Measurements from ENCODE around the gene KLRC3. TPM values are rescaled to one million over a fixed set of nuclear protein-coding genes. Genes with fewer than 3 reads are reported as not detected.
"Not testable (repeated sequence)": the region's sequence is repeated elsewhere in the genome, so short reads cannot be mapped to it uniquely, and the experiment has no call there.

The KLRC3 gene
- total RNA-seq, 4 donors from 2014 or later = not detected

DNA sequence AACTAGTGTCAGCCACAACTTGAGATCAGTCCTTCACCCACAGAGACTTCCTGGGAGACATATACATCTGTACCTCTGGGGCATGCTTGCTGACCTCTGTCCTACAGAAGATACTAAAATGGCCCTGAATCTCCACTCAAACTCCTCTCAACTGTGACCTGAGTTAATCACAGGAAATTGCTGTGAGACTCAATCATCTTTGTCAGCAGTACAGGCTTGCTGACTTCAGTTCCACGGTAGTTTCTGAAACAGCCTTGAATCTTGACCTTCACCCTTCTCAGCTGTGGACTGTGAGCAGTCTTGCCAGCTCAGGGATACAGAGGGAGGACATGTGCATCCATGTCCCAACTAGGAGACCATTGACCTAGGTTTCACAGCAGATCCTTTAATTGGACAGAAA lies 34.1 kb upstream of the KLRC3 start:
- no peaks in the 10 kb centered on the region for H3K27me3 ChIP-seq
- no peaks in the 10 kb centered on the region for H3K36me3 ChIP-seq
- peaks cover 0 to 38% (median 8%) of the 10 kb centered on the region in 4 donors for H3K9me3 ChIP-seq
- WGBS, 2 donors = 67 to 88% methylated on average over 1 of the region's 1 CpG
- H3K4me3 ChIP-seq = no peak overlapping the region
- DNase-seq (ENCODE audit: low spot score in 2 of 2) = no peak
- H3K4me1 ChIP-seq = no peaks in the 10 kb centered on the region
- TF ChIP-seq, protein P1, sequence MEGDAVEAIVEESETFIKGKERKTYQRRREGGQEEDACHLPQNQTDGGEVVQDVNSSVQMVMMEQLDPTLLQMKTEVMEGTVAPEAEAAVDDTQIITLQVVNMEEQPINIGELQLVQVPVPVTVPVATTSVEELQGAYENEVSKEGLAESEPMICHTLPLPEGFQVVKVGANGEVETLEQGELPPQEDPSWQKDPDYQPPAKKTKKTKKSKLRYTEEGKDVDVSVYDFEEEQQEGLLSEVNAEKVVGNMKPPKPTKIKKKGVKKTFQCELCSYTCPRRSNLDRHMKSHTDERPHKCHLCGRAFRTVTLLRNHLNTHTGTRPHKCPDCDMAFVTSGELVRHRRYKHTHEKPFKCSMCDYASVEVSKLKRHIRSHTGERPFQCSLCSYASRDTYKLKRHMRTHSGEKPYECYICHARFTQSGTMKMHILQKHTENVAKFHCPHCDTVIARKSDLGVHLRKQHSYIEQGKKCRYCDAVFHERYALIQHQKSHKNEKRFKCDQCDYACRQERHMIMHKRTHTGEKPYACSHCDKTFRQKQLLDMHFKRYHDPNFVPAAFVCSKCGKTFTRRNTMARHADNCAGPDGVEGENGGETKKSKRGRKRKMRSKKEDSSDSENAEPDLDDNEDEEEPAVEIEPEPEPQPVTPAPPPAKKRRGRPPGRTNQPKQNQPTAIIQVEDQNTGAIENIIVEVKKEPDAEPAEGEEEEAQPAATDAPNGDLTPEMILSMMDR (IDR thresholded peaks at IDR 0.05) = no peak
- TF ChIP-seq EP300 (IDR thresholded peaks at IDR 0.05) (no peak), POLR2A (IDR thresholded peaks at IDR 0.05) (no peak)
- no peak overlapping the region for H3K27ac ChIP-seq

DNA sequence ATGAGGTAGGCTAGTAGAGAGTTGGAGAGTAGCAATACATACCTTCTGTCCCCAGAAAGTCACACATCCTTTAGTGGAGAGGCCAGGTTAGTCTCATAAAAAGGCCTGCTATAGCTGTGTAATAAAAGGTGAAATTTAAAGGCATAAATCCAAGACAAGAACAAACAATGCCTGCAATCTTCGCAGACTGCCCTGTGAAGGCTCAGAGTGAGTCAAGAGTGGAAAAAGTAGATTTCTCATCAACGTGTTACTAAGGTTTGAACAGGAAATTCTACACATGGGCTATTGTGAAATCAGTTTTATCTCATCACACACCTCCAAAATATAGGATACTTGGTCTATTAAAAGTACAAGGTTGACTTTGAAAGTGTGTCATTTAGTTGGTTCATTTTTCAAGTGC lies 32.8 kb upstream of the KLRC3 start, which contains the start of gene KLRC1:
Gene KLRC1 (minus strand): TSS at position 222 of the 400 bp plus-strand sequence. CDS start 2,221 bp downstream, outside the sequence.
- Histone ChIP-seq H3K4me1 (no peaks in the 10 kb centered on the region), H3K36me3 (no peaks in the 10 kb centered on the region), H3K27ac (no peak within 1 kb of the TSS), H3K4me3 (no peak within 1 kb of the TSS), H3K9me3 (peaks cover 0 to 38% (median 8%) of the 10 kb centered on the region in 4 donors), H3K27me3 (no peaks in the 10 kb centered on the region)
- WGBS, 2 donors = 54 to 61% methylated on average over 2 of the region's 2 CpGs
- no peak for TF ChIP-seq EP300 (IDR thresholded peaks at IDR 0.05)
- TF ChIP-seq, protein P1 (IDR thresholded peaks at IDR 0.05) = no peak
- no peak for TF ChIP-seq POLR2A (IDR thresholded peaks at IDR 0.05)
- no peak for DNase-seq (ENCODE audit: low spot score in 2 of 2)

DNA sequence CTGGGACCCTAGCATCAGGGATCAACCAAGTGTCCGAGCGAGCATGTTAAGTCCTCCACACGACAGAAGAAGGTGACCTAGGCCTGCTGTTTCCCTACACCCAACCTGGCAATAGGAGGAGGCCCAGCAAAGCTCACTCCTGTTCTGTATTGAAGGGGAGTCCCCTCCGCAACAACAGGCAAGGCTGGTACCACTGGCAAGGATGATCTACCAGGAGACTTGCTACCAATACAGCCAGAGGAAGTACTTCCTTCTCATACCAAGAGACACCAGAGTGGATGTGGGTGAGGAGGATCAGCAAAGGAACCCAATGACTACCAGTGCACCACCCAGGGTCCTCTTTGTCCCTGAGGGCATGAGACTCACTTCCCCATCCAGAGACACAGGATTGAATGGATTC lies 27.8 kb upstream of the KLRC3 start:
- H3K9me3 ChIP-seq = no peaks in the 10 kb centered on the region
- no peaks in the 10 kb centered on the region for H3K27me3 ChIP-seq
- H3K4me1 ChIP-seq = no peaks in the 10 kb centered on the region
- H3K4me3 ChIP-seq = no peak overlapping the region
- DNase-seq (ENCODE audit: low spot score in 2 of 2) = no peak
- TF ChIP-seq EP300 (IDR thresholded peaks at IDR 0.05) (no peak), POLR2A (IDR thresholded peaks at IDR 0.05) (no peak)
- TF ChIP-seq, protein P1 (IDR thresholded peaks at IDR 0.05) = no peak
- H3K36me3 ChIP-seq = no peaks in the 10 kb centered on the region
- no peak overlapping the region for H3K27ac ChIP-seq
- 88 to 94% methylated on average over 4 of the region's 4 CpGs for WGBS, 2 donors

DNA sequence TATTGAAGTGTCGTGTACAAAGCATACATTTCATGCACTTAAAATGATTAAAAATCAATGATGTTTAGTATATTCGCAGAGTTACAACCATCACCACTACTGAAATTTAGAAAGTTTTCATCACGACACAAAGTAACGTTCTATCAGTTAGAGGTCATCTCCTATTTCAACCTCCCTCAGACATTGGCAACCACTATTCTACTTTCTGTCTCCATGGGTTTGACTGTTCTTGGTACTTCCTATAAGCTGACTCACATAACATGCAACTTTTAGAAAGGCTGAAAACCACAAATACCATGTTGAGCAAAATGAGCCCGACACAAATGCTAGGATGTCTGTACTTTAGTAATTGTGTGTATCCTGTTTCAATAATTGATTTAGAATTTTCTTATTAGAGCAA lies 25.7 kb upstream of the KLRC3 start:
- WGBS, 2 donors = 87 to 88% methylated on average over 5 of the region's 5 CpGs
- not testable (repeated sequence) for DNase-seq (ENCODE audit: low spot score in 2 of 2); H3K4me3 ChIP-seq; H3K27me3 ChIP-seq; H3K4me1 ChIP-seq; H3K27ac ChIP-seq; H3K9me3 ChIP-seq; H3K36me3 ChIP-seq

DNA sequence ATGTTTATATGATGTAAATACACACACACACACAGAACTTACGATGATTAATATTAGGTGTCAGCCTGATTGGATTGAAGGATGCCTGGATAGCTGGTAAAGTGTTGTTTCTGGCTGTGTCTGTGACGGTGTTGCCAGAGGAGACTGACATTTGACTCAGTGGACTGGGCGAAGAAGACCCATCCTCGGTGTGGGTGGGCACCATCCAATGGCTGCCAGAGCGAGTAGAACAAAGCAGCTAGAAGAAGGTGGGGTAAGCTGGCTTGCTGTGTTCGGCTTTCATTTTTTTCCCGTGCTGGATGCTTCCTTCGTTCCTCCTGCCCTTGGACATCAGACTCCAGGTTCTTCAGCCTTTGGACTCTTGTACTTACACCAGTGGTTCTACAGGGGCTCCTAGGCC lies 20.7 kb upstream of the KLRC3 start:
- H3K36me3 ChIP-seq; DNase-seq (ENCODE audit: low spot score in 2 of 2): not testable (repeated sequence)
- WGBS, 2 donors = 94 to 97% methylated on average over 8 of the region's 8 CpGs

DNA sequence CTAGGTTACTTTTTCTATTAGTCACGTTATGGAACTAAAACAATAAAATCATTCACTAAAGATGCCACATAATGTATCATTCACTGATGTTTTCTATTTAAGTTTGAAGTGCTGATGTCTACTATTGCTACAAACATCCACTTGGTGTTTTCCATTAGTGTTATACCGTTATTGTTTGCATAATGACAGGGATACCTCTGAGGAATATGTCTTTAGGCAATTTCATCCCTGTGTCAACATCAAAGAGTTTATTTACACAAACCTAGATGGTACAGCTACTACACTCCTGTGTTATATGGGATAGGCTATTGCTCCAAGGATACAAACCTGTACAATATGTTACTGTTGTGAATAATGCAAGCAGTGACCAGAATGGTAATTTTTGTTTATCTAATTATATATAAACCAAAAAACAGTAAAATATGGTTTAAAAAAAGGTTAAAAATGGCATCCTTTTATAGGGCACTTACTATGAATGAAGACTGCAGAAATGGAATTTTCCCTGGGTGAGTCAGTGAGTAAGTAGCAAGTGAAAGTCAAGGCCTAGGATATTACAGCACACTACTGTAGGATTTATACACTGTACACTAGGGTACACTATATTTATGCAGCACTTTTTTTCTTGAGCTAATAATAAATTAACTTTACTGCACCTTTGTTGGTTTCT lies 19.3 kb upstream of the KLRC3 start:
- H3K4me3 ChIP-seq; H3K36me3 ChIP-seq; H3K27ac ChIP-seq; H3K27me3 ChIP-seq; H3K9me3 ChIP-seq; H3K4me1 ChIP-seq; DNase-seq (ENCODE audit: low spot score in 2 of 2): not testable (repeated sequence)
- 46 to 63% methylated on average over 2 of the region's 2 CpGs for WGBS, 2 donors

More for the DNA sequence above, 20.7 kb upstream of the KLRC3 start:
- H3K4me1 ChIP-seq, H3K4me3 ChIP-seq, H3K9me3 ChIP-seq, H3K27me3 ChIP-seq, H3K27ac ChIP-seq: not testable (repeated sequence)

DNA sequence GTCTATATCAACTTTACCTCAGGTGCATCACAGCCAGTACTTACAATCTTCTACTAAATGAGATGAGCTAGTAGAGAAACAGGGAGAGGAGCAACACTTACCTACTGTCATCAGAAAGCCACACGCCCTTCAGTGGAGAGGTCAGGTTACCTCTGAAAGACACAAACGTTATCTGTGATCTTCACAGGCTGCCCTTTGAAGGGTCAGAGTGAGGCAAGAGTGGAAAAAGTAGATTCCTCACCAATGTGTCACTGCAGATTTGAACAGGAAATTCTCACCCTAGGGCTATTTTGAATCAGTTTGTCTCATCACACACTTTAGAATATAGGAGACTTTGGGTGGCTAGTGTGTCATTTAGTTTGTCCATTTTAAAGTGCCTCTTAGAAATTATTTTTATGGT lies 17.2 kb upstream of the KLRC3 start:
- H3K9me3 ChIP-seq; H3K36me3 ChIP-seq; H3K4me1 ChIP-seq; H3K27ac ChIP-seq; DNase-seq (ENCODE audit: low spot score in 2 of 2); H3K4me3 ChIP-seq; H3K27me3 ChIP-seq: not testable (repeated sequence)
- no CpG with 5 or more reads among the region's 2 CpGs for WGBS, 2 donors

DNA sequence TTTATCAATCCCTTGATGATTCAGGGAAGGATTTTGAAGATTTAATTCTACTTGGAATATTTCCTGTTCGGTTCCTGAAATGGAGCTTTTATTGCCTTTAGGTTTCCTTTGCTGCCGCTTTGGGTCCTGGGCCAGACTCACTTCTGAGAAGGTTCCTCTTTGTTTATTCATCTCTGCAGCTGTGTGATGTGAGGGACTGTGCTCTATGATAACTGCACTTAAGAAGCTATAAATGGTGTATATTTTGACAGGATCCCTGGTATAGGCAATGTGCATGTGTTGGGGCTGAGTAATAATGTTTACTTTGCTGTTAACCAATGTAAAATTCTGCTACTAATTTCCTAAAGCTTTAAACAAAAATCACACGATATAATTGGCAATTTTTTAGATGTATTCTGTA lies 15.4 kb upstream of the KLRC3 start, which contains the start of gene KLRC2:
Gene KLRC2 (minus strand): TSS at position 195 of the 400 bp plus-strand sequence. CDS start 24 bp downstream, at position 171.
- H3K4me3 ChIP-seq; H3K36me3 ChIP-seq; H3K4me1 ChIP-seq; DNase-seq (ENCODE audit: low spot score in 2 of 2); H3K9me3 ChIP-seq; H3K27me3 ChIP-seq; H3K27ac ChIP-seq: not testable (repeated sequence)
- 33 to 42% methylated on average over 3 of the region's 3 CpGs for WGBS, 2 donors

DNA sequence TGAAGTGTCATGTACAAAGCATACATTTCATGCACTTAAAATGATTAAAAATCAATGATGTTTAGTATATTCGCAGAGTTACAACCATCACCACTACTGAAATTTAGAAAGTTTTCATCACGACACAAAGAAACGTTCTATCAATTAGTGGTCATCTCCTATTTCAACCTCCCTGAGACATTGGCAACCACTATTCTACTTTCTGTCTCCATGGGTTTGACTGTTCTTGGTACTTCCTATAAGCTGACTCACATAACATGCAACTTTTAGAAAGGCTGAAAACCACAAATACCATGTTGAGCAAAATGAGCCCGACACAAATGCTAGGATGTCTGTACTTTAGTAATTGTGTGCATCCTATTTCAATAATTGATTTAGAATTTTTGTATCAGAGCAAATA lies 10.2 kb upstream of the KLRC3 start:
- not testable (repeated sequence) for DNase-seq (ENCODE audit: low spot score in 2 of 2); H3K27ac ChIP-seq; H3K4me1 ChIP-seq; H3K4me3 ChIP-seq; H3K36me3 ChIP-seq; H3K27me3 ChIP-seq; H3K9me3 ChIP-seq
- WGBS, 2 donors = 91 to 93% methylated on average over 4 of the region's 4 CpGs

DNA sequence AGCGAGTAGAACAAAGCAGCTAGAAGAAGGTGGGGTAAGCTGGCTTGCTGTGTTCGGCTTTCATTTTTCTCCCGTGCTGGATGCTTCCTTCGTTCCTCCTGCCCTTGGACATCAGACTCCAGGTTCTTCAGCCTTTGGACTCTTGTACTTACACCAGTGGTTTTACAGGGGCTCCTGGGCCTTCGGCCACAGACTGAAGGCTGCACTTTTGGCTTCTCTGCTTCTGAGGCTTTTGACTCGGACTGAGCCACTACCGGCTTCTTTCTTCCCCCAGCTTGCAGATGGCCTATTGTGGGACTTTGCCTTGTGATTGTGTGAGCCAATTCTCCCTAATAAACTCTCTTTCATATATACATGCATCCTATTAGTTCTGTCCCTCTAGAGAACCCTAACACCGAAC lies 5.5 kb upstream of the KLRC3 start:
- H3K9me3 ChIP-seq; H3K36me3 ChIP-seq; H3K27me3 ChIP-seq; DNase-seq (ENCODE audit: low spot score in 2 of 2); H3K4me1 ChIP-seq; H3K27ac ChIP-seq; H3K4me3 ChIP-seq: not testable (repeated sequence)
- WGBS, 2 donors = 87 to 92% methylated on average over 8 of the region's 8 CpGs
